ENCODE results near the gene ZWILCH. TPM values are rescaled to one million over a fixed set of nuclear protein-coding genes. Genes with fewer than 3 reads are reported as not detected.

ZWILCH gene
- total and polyA plus RNA-seq, 2 donors (not counting 3 experiments of a cell fraction or from before 2014, with no cell fraction given), result 9.3 to 28.8 TPM

GRCh38 chr15:66476535-66476934, 28.6 kb upstream of the ZWILCH start:
- BruUV-seq (replicated peaks), result no TSS peak
- no peak for FAIRE-seq
- no peak overlapping the region for H3K4me2 ChIP-seq (ENCODE audit: insufficient read depth, low read length)
- H2AFZ ChIP-seq (ENCODE audit: low read depth, low read length), result no peak overlapping the region
- H3K4me1 ChIP-seq (ENCODE audit: control insufficient read depth, extremely low read depth, insufficient read depth, low read length), result peaks cover 11% of the 10 kb centered on the region
- no peaks in the 10 kb centered on the region for H3K79me2 ChIP-seq (ENCODE audit: control insufficient read depth, insufficient read depth, low read length)
- H3K27ac ChIP-seq (ENCODE audit: insufficient read depth, low read depth, low read length), result no peak overlapping the region
- no peaks in the 10 kb centered on the region for H3K9me1 ChIP-seq (replicated peaks; ENCODE audit: control insufficient read depth, extremely low read depth, insufficient read depth, low read length)
- no peak for TF ChIP-seq GATA2 (IDR thresholded peaks at IDR 0.05; ENCODE audit: insufficient read depth, insufficient read length, low read depth, low read length)
- TF ChIP-seq JUN (IDR thresholded peaks at IDR 0.05; ENCODE audit: borderline replicate concordance, insufficient read depth, insufficient read length, low read depth), result no peak
- no peak overlapping the region for H3K4me3 ChIP-seq (replicated peaks in 1 of 3; ENCODE audit: insufficient read depth in 1 of 3, low read depth in 1 of 3, low read length in 3 of 3)
- H3K9me3 ChIP-seq (replicated peaks; ENCODE audit: control insufficient read depth, insufficient read depth, low read length), result no peaks in the 10 kb centered on the region
- DNase-seq (ENCODE audit: low read depth, low spot score), result no peak
- no peaks in the 10 kb centered on the region for H3K27me3 ChIP-seq (ENCODE audit: control insufficient read depth in 2 of 2, insufficient read depth in 2 of 2, low read length in 2 of 2)
- no peak overlapping the region for H3K9ac ChIP-seq (replicated peaks; ENCODE audit: extremely low read depth, insufficient read depth, low read length)
- H3K36me3 ChIP-seq (ENCODE audit: control insufficient read depth in 2 of 2, extremely low read depth in 1 of 2, insufficient read depth in 2 of 2, low read length in 2 of 2), result no peaks in the 10 kb centered on the region
- dilution Hi-C loops (cut with MboI; ENCODE audit: extremely low pct_ligation_motif_present, low sequenced_read_pairs), result no loop called here
- CTCF ChIA-PET, result interaction anchor here (0.7 to 1.3 kb wide), 2 partner anchors 21 to 22 kb away, joined by 3 read pairs; no protein-coding TSS in a partner anchor
- intact Hi-C loops (cut with micrococcal nuclease), result no loop called here
- H4K20me1 ChIP-seq (replicated peaks; ENCODE audit: control insufficient read depth, extremely low read depth, insufficient read depth, low read length), result no peaks in the 10 kb centered on the region
- POLR2A ChIA-PET, result no interaction called here

- H2AFZ ChIP-seq (ENCODE audit: low read depth, low read length), result no peak overlapping the region
- H3K9ac ChIP-seq (replicated peaks; ENCODE audit: extremely low read depth, insufficient read depth, low read length), result no peak overlapping the region
- H3K9me3 ChIP-seq (replicated peaks; ENCODE audit: control insufficient read depth, insufficient read depth, low read length), result no peaks in the 10 kb centered on the region
- intact Hi-C loops (cut with micrococcal nuclease), result no loop called here
- H3K9me1 ChIP-seq (replicated peaks; ENCODE audit: control insufficient read depth, extremely low read depth, insufficient read depth, low read length), result no peaks in the 10 kb centered on the region
- FAIRE-seq (no peak), DNase-seq (ENCODE audit: low read depth, low spot score) (no peak)
- H3K79me2 ChIP-seq (ENCODE audit: control insufficient read depth, insufficient read depth, low read length), result no peaks in the 10 kb centered on the region
- dilution Hi-C loops (cut with MboI; ENCODE audit: extremely low pct_ligation_motif_present, low sequenced_read_pairs), result no loop called here
- TF ChIP-seq JUN (IDR thresholded peaks at IDR 0.05; ENCODE audit: borderline replicate concordance, insufficient read depth, insufficient read length, low read depth) (no peak), MYC (IDR thresholded peaks at IDR 0.05; ENCODE audit: low read depth, low read length) (no peak), EZH2 (IDR thresholded peaks at IDR 0.05; ENCODE audit: borderline replicate concordance, low read depth, low read length, severe bottlenecking) (no peak), FOS (IDR thresholded peaks at IDR 0.05; ENCODE audit: borderline replicate concordance, insufficient read depth, low read length) (no peak), POLR2AphosphoS5 (IDR thresholded peaks at IDR 0.05; ENCODE audit: insufficient read depth, low read depth, low read length) (no peak), POLR2A (IDR thresholded peaks at IDR 0.05; ENCODE audit: low read depth, low read length) (no peak), MAX (IDR thresholded peaks at IDR 0.05; ENCODE audit: insufficient read depth, insufficient read length) (no peak), GATA2 (IDR thresholded peaks at IDR 0.05; ENCODE audit: insufficient read depth, insufficient read length, low read depth, low read length) (no peak), CTCF (IDR thresholded peaks at IDR 0.05; ENCODE audit: extremely low read depth in 1 of 2, insufficient read depth in 1 of 2, low read depth in 1 of 2, low read length in 2 of 2) (no peak)
- POLR2A ChIA-PET, result no interaction called here
- BruUV-seq (replicated peaks), result no TSS peak
- H3K27me3 ChIP-seq (ENCODE audit: control insufficient read depth in 2 of 2, insufficient read depth in 2 of 2, low read length in 2 of 2), result no peaks in the 10 kb centered on the region
- no peak overlapping the region for H3K4me3 ChIP-seq (replicated peaks in 1 of 3; ENCODE audit: insufficient read depth in 1 of 3, low read depth in 1 of 3, low read length in 3 of 3)
- no peak overlapping the region for H3K27ac ChIP-seq (ENCODE audit: insufficient read depth, low read depth, low read length)
- peaks cover 10% of the 10 kb centered on the region for H3K4me1 ChIP-seq (ENCODE audit: control insufficient read depth, extremely low read depth, insufficient read depth, low read length)
- no peaks in the 10 kb centered on the region for H3K36me3 ChIP-seq (ENCODE audit: control insufficient read depth in 2 of 2, extremely low read depth in 1 of 2, insufficient read depth in 2 of 2, low read length in 2 of 2)
- no peak overlapping the region for H3K4me2 ChIP-seq (ENCODE audit: insufficient read depth, low read length)
- CTCF ChIA-PET, result interaction anchor here (0.7 to 1.3 kb wide), 2 partner anchors 21 to 22 kb away, joined by 3 read pairs; no protein-coding TSS in a partner anchor
- H4K20me1 ChIP-seq (replicated peaks; ENCODE audit: control insufficient read depth, extremely low read depth, insufficient read depth, low read length), result no peaks in the 10 kb centered on the region
These were observed 28.1 kb upstream of the ZWILCH start for GRCh38 chr15:66477011-66477410.

Measured in endothelial cell of umbilical vein (primary cell).